HepG2 (cell line): ENCODE results near the gene INPP5E. TPM values are rescaled to one million over a fixed set of nuclear protein-coding genes. Genes with fewer than 3 reads are reported as not detected.
A peak's percentile ranks its signal among the peaks of the same experiment; 100 is the strongest.

Experiments used
- ATF2 ChIP-seq: sonication (generic); formaldehyde crosslinking; IDR thresholded peaks from 2 replicates; pipeline ENCODE4 v1.4.0; 2020; ENCODE audit warnings: missing genetic modification reagents
- CBFB ChIP-seq: sonication (generic); formaldehyde crosslinking; IDR thresholded peaks from 2 replicates; pipeline ENCODE4 v1.4.0; 2020; ENCODE audit warnings: missing genetic modification reagents
- MAFK ChIP-seq, 2 experiments: IDR thresholded peaks in 1 of 2; conservative IDR thresholded peaks in 1 of 2; 2 replicates each; pipeline ENCODE4 v1.6.1; 2011; ENCODE audit warnings: improper control_type of control experiment in 2 of 2, low read length in 2 of 2
- MAZ ChIP-seq, 2 experiments: sonication (generic) in 1 of 2; formaldehyde crosslinking in 1 of 2; IDR thresholded peaks; 2 replicates each; pipeline versions ENCODE4 v1.5.0 to v1.6.1; 2012 to 2020; ENCODE audit warnings: low read depth in 2 of 2, mild to moderate bottlenecking in 2 of 2, borderline replicate concordance in 1 of 2, improper control_type of control experiment in 1 of 2, low read length in 1 of 2, missing genetic modification reagents in 1 of 2, moderate library complexity in 1 of 2
- NR2F6 ChIP-seq, 2 experiments: IDR thresholded peaks; 2 replicates each; pipeline ENCODE4 v1.6.1; 2016; ENCODE audit warnings: antibody characterized with exemption in 1 of 2, mild to moderate bottlenecking in 1 of 2
- REPIN1 ChIP-seq: sonication (generic); formaldehyde crosslinking; IDR thresholded peaks from 2 replicates; pipeline ENCODE4 v1.8.0; 2022; ENCODE audit warnings: missing genetic modification reagents, low read depth, mild to moderate bottlenecking, borderline replicate concordance
- ZBTB46 ChIP-seq: sonication (generic); formaldehyde crosslinking; IDR thresholded peaks from 2 replicates; pipeline ENCODE4 v1.4.0; 2020; ENCODE audit warnings: mild to moderate bottlenecking, missing genetic modification reagents, borderline replicate concordance
- ZNF136 ChIP-seq: sonication (generic); formaldehyde crosslinking; IDR thresholded peaks from 2 replicates; pipeline ENCODE4 v1.8.1; 2022; ENCODE audit warnings: low read depth, mild to moderate bottlenecking, moderate library complexity, missing genetic modification reagents
- ZNF430 ChIP-seq: sonication (generic); formaldehyde crosslinking; IDR thresholded peaks from 2 replicates; pipeline ENCODE4 v1.9.0; 2021; ENCODE audit warnings: mild to moderate bottlenecking, missing genetic modification reagents
- ZNF513 ChIP-seq: sonication (generic); formaldehyde crosslinking; conservative IDR thresholded peaks from 2 replicates; pipeline ENCODE4 v1.5.0; 2020; ENCODE audit warnings: missing genetic modification reagents
- ZNF576 ChIP-seq: sonication (generic); formaldehyde crosslinking; IDR thresholded peaks from 2 replicates; pipeline ENCODE4 v1.4.0; 2020; ENCODE audit warnings: mild to moderate bottlenecking, missing genetic modification reagents
- ZNF615 ChIP-seq: sonication (generic); formaldehyde crosslinking; IDR thresholded peaks from 2 replicates; pipeline ENCODE4 v1.5.0; 2020; ENCODE audit warnings: mild to moderate bottlenecking, missing genetic modification reagents, borderline replicate concordance
- ZNF660 ChIP-seq: sonication (generic); formaldehyde crosslinking; IDR thresholded peaks from 2 replicates; pipeline ENCODE4 v1.5.1; 2020; ENCODE audit warnings: mild to moderate bottlenecking, low read depth, missing genetic modification reagents, borderline replicate concordance
- ZNF687 ChIP-seq: sonication (generic); formaldehyde crosslinking; IDR thresholded peaks from 2 replicates; pipeline ENCODE4 v1.5.1; 2020; ENCODE audit warnings: mild to moderate bottlenecking, missing genetic modification reagents, moderate library complexity
- ZNF740 ChIP-seq: sonication (generic); formaldehyde crosslinking; IDR thresholded peaks from 2 replicates; pipeline ENCODE4 v1.4.0; 2020; ENCODE audit warnings: missing genetic modification reagents
- ZNF766 ChIP-seq: sonication (generic); formaldehyde crosslinking; IDR thresholded peaks from 2 replicates; pipeline ENCODE4 v1.5.0; 2020; ENCODE audit warnings: missing genetic modification reagents, borderline replicate concordance
- polyA plus RNA-seq, 8 experiments: library from polyadenylated mRNA; depleted of rRNA in 3 of 8; stranded (reverse) in 7 of 8; unstranded in 1 of 8; fragments of >200 nt; fragmentation: Illumina TruSeq in 4 of 8; extraction: Trizol in 4 of 8; gene quantifications; 2 replicates each; pipeline versions ENCODE4 v1.2.1 to v1.2.3, GENCODE V29; 2011 to 2016; ENCODE audit warnings: low read depth in 4 of 8, missing spikeins in 1 of 8, mixed read lengths in 1 of 8; ENCODE audit not compliant: insufficient read depth in 1 of 8
- total RNA-seq, 5 experiments: library from RNA; depleted of rRNA; stranded (reverse); fragments of >200 nt; fragmentation: Illumina TruSeq; extraction: Trizol; gene quantifications; 2 replicates each; pipeline ENCODE4 v1.2.3, GENCODE V29; 2016; ENCODE audit warnings: low read depth in 1 of 5

The INPP5E gene
- total and polyA plus RNA-seq, 2 of the 13 experiments (the other 11 are each of a cell fraction or from before 2014, with no cell fraction given): 5.5 TPM

GRCh38 chr9:136482793-136483588 is 43.3 kb upstream of the INPP5E start, which contains the start of gene SEC16A (continued):
- TF ChIP-seq ZNF687 (CRISPR knock-in tag): peak; percentile 53
- 0 out of 2 replicates have a peak, but pooled peaks have one; percentile 17 for TF ChIP-seq ZNF430 (CRISPR knock-in tag)
- no peak for TF ChIP-seq ZNF615 (CRISPR knock-in tag)
- TF ChIP-seq MAZ (IDR thresholded peaks at IDR 0.05; ENCODE audit: borderline replicate concordance, low read depth, low read length): peak; percentile 62; the same call in 1 of the 2 replicates
- TF ChIP-seq MAZ (CRISPR knock-in tag; IDR thresholded peaks at IDR 0.05; ENCODE audit: low read depth): peak; percentile 76
- TF ChIP-seq ZNF660 (CRISPR knock-in tag): no peak
- TF ChIP-seq REPIN1: no peak
- no peak for TF ChIP-seq ZNF136 (CRISPR knock-in tag)
- TF ChIP-seq NR2F6 (IDR thresholded peaks at IDR 0.05): no peak
- TF ChIP-seq NR2F6 (CRISPR knock-in tag; IDR thresholded peaks at IDR 0.05): no peak
- 0 out of 2 replicates have a peak, but pooled peaks have one; percentile 42 for TF ChIP-seq ZNF766
- TF ChIP-seq ATF2 (CRISPR knock-in tag): peak; percentile 69
- TF ChIP-seq ZNF740 (CRISPR knock-in tag): no peak
- no peak for TF ChIP-seq ZBTB46
- TF ChIP-seq ZNF576 (CRISPR knock-in tag): no peak
- no peak for TF ChIP-seq CBFB (CRISPR knock-in tag)
- no peak for TF ChIP-seq ZNF513 (CRISPR knock-in tag)
- TF ChIP-seq MAFK (conservative IDR thresholded peaks at IDR 0.05 in 1 of 2, IDR thresholded peaks at IDR 0.05 in 1 of 2; ENCODE audit: low read length in 2 of 2): no peak
